GM18505 (cell line): Measurements from ENCODE around the gene PAIP2.
"Not testable (repeated sequence)": the region's sequence is repeated elsewhere in the genome, so short reads cannot be mapped to it uniquely, and the experiment has no call there.

Experiments used
- ATAC-seq: cut with Tn5 transposase; IDR thresholded peaks from one replicate; pipeline ENCODE4 v1.9.1; 2021; ENCODE audit not compliant: unreplicated experiment
- POLR2A ChIP-seq: IDR thresholded peaks from 4 replicates; pipeline ENCODE4 v1.6.1; 2011; ENCODE audit warnings: borderline replicate concordance; ENCODE audit not compliant: insufficient read depth, insufficient read length; ENCODE audit errors: extremely low read depth

Gene PAIP2

GRCh38 chr5:139354186-139354585 is 12.5 kb downstream of the PAIP2 start:
- no peak for ATAC-seq
- no peak for TF ChIP-seq POLR2A

GRCh38 chr5:139355900-139356299 is 14.2 kb downstream of the PAIP2 start:
- ATAC-seq: not testable (repeated sequence)

DNA sequence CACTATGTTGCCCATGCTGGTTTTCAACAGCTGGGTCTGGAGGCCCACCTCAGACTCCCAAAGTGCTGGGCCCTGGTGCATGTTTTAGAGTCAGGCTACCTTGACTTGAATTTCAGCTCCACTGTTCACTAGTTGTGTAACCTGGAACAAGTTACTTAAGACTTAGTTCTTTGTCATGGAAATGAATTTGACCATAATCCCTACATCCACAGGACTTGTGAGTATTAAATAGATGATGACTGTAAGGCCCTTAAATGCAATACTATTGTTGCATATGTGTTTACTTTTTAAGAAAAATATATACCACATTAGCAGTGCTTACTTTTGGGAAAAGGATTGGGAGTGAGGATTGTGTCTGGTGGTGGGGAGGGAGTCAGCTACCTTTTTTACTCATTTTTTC is 16.4 kb downstream of the PAIP2 start:
- no peak for ATAC-seq
- TF ChIP-seq POLR2A: no peak

DNA sequence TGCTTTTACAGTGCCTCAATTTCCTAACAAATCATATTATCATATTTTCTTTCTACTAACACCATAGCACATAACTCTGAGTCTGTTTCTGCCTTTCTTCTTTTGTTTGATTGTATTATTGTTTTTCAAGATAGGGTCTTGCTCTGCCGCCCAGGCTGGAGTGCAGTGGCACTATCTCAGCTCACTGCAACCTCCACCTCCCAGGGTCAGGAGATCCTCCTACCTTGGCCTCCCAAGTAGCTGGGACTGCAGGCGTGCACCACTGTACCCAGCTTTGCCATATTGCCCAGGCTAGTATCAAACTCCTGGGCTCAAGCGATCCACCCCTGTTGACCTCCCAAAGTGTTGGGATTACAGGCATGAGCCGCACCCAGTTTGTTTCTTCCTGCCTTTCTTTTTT is 18.7 kb downstream of the PAIP2 start:
- no peak for TF ChIP-seq POLR2A
- no peak for ATAC-seq

- TF ChIP-seq POLR2A: no peak
- ATAC-seq: no peak
Measured at GRCh38 chr5:139361835-139362429, 20.3 kb downstream of the PAIP2 start.

DNA sequence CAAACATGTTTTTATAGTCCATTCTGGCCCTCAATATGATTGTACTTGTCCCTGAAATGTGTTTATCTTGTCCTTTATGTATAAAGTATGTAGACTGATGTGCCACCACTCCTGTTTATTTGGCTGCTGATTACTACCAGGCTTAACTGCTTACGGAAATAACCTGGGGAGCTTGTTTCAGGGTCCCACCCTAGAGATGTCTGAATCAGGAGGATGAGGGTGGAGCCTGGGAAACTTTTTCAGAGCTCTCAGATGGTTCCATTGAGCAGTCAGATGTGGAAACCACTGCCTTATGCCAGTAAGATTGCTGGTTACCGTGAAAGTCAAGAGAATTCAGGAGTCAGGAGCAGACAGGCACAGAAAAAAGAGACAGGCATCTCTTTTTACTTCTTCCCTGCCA is 22.3 kb downstream of the PAIP2 start:
- no peak for TF ChIP-seq POLR2A
- ATAC-seq: no peak

- ATAC-seq: no peak
- no peak for TF ChIP-seq POLR2A
Measured at GRCh38 chr5:139364466-139364865, 22.8 kb downstream of the PAIP2 start.

- ATAC-seq: no peak
- no peak for TF ChIP-seq POLR2A
Measured at GRCh38 chr5:139368613-139369012, 27.0 kb downstream of the PAIP2 start.

DNA sequence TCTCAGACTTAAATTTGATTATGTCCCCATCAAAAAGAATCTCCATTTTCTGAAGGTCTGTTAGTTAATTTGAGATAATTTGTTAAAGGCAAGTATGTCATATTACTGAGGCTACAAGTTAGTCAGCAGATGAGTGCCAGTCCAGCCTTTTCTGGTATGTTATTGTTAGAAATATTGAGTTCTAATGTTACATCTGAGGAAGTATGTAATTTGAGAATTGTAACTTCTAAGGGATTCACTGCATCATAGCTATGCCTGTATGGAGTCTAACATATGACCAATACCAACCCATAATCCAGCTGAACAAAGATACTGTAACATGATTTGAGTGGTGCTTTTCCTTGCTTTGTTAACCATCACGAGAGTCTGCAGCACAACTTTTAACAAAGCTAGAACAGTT is 27.5 kb downstream of the PAIP2 start:
- no peak for TF ChIP-seq POLR2A

GRCh38 chr5:139371482-139372435 is 30.1 kb downstream of the PAIP2 start:
- TF ChIP-seq POLR2A: no peak
- no peak for ATAC-seq

More for the DNA sequence above, 27.5 kb downstream of the PAIP2 start:
- ATAC-seq: no peak

- no peak for ATAC-seq
Measured at GRCh38 chr5:139374909-139375308, 33.3 kb downstream of the PAIP2 start.

DNA sequence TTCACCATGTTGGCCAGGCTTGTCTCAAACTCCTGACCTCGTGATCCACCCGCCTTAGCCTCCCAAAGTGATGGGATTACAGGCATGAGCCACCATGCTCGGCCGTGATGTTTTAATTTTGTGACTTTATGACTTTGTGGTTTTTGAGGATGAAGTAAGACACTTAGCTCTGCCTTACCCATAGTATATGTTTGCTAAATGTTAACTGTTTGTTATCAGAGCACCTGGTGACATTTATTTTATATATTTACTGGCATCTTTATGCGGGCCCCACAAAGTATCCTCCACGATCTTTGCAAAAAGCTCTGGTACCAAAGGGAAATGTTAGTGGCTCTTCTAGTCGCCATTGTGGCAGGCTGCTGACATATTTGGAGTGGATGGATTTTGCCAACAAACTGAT is 34.7 kb downstream of the PAIP2 start:
- no peak for ATAC-seq

More at GRCh38 chr5:139374909-139375308, 33.3 kb downstream of the PAIP2 start:
- no peak for TF ChIP-seq POLR2A

GRCh38 chr5:139377226-139377625 is 35.6 kb downstream of the PAIP2 start:
- no peak for TF ChIP-seq POLR2A
- ATAC-seq: no peak

More for the DNA sequence above, 34.7 kb downstream of the PAIP2 start:
- TF ChIP-seq POLR2A: no peak

DNA sequence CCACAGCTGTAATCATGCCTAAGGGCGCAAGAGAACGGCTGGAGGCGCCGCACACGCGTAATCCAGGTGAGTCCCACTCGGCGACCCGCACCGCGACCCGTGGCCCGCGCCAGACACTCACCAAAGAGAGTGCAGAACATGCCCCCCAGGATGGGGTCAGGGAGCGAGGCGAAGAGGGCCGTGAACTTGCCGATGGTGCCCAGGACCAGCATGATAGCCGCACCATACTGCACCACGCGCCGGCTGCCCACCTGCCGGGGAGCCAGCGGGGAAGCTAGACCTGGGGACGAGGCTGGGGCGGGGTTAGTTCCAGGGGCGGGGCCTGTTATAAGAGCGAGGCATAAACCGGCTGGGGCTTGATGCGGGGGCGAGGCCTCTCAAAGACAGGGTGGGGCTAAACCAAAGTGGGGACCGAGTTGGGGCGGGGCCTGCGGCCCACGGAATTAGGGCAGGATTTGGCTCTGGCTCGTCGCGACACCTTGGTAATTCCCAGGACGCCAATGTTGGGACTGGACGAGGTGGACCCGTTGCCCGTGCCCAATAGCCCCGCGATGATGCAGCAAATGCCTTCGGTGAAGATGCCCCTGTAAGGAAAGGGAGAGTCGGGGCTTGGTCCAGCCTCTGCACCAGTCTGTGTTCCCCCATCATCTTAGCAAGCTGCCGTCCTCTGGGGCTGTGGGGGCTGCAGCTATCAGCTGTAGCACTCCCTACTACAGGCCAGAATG is 36.6 kb downstream of the PAIP2 start:
- TF ChIP-seq POLR2A: no peak
- no peak for ATAC-seq

DNA sequence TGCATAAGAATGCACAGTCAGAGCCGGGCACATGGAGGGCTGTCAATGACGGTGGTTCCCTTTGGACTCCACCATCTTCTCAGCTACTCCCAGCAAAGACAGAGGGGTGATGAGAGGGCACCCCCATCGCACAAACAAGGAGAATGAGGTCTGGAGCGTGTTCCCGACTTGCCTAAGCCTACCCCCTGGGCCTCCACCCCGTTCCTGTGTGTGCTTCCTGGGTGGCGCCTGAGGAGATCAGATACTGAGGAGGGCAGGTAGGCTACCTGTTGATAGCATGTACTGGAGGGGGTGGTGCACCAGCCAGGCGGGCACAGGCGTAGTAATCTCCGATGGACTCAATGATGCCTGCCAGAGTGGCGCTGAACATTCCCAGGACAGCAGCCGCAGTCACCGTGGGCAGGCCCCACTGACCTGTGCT is 37.3 kb downstream of the PAIP2 start:
- TF ChIP-seq POLR2A: no peak

More for the DNA sequence above, 37.3 kb downstream of the PAIP2 start:
- ATAC-seq: no peak
